GM12873 (cell line): ENCODE results near the gene KCNQ2.

Experiments
- TF ChIP-seq, protein P1 (sequence below): IDR thresholded peaks from 2 replicates; pipeline ENCODE4 v1.5.1; 2012; ENCODE audit warnings: low read depth, mild to moderate bottlenecking, moderate library complexity, low read length, control low read depth; ENCODE audit not compliant: insufficient read depth; ENCODE audit errors: missing control alignments

Gene KCNQ2

DNA sequence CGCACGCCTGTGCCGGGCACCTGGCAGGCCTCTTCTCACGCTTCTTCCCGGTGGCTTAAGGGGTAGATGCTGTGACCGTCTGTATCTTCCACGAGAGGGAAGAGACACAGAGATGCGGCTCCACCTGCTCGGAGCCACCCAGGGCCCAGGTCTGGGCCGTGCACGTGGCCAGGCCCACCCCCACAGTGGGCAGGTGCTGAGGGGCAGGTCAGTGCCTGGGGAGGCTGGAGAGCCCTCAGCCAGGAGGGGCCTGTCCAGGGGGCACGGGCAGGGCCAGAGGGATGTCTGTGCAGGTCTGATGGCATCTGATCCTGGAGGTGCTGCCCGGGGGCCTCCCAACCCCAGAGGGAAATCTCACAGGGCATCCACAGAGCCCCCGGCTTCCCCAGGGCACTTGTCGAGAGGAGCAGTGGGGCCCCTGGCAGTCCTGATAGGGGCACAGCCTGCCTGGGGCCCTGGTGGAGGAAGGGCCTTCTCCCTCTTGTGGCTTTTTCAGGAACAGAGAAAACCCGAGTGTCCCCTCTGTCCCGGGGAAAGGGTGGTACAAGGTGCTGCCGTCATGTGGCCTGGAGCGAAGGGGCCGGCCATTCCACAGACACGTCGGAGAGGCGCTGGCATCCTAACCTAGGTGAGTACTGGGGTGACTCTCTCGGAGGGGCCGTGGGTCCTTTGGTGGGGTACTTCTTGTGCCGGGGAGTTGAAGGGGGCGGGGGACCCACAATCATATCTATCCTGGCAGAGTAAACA is 61.1 kb downstream of the KCNQ2 start:
- TF ChIP-seq, protein P1, sequence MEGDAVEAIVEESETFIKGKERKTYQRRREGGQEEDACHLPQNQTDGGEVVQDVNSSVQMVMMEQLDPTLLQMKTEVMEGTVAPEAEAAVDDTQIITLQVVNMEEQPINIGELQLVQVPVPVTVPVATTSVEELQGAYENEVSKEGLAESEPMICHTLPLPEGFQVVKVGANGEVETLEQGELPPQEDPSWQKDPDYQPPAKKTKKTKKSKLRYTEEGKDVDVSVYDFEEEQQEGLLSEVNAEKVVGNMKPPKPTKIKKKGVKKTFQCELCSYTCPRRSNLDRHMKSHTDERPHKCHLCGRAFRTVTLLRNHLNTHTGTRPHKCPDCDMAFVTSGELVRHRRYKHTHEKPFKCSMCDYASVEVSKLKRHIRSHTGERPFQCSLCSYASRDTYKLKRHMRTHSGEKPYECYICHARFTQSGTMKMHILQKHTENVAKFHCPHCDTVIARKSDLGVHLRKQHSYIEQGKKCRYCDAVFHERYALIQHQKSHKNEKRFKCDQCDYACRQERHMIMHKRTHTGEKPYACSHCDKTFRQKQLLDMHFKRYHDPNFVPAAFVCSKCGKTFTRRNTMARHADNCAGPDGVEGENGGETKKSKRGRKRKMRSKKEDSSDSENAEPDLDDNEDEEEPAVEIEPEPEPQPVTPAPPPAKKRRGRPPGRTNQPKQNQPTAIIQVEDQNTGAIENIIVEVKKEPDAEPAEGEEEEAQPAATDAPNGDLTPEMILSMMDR, result no peak

DNA sequence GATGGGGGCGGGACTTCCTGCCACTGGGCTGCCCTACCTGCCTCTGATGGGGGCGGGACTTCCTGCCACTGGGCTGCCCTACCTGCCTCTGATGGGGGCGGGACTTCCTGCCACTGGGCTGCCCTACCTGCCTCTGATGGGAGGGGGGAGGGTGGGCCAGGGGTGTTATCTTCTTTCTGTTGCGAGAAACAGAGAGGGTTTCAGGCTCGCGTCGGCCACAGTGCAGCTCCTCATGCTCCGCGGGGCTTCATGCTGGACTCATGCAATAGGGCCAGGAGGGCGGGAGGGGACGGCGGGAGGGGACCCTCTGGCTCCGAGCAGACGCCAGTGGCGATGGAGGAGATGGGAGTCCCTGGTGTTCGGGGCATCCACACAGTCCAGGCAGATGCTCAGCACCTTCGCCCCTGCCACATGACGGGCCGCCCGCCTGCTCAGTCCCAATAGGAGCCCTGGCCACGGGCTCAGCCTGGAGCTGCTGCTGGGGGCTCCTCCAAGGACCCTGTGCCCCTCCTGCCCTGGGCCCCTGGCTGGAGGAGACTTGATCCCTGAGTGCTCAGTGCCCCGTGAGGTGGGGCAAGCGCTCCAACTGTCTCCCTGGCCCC is 62.5 kb downstream of the KCNQ2 start:
- TF ChIP-seq, protein P1, result no peak

GRCh38 chr20:63409066-63409833 is 63.2 kb downstream of the KCNQ2 start:
- TF ChIP-seq, protein P1, result no peak

DNA sequence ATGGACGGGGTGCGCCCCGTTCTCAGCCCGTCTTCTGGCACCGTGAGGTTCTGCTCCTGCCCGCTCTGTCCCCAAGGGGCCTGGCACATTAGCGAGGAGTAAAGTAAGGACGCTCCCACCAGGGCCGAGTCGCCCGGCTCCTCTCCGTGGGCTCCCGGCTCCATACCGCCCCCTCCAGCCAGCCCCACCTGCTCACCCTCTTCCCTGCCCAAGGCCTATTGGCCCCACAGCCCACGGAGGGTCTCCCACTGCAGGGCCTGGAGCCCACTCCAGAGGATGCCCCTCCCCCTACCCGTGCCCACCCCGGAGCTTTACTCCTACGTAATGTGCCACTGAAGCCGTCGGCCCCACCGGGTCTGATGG is 63.8 kb downstream of the KCNQ2 start:
- TF ChIP-seq, protein P1, result no peak

GRCh38 chr20:63407928-63408683 is 64.3 kb downstream of the KCNQ2 start:
- TF ChIP-seq, protein P1, result no peak

GRCh38 chr20:63406617-63407245 is 65.7 kb downstream of the KCNQ2 start:
- TF ChIP-seq, protein P1, result no peak
